Keratinocyte (primary cell): ENCODE data around the gene SSH2. TPM values are rescaled to one million over a fixed set of nuclear protein-coding genes. Genes with fewer than 3 reads are reported as not detected.

ENCODE experiments used
- DNase-seq: peaks from one replicate; pipeline ENCODE4 v3.0.0-alpha.2; 2011; ENCODE audit warnings: low read depth, missing footprints, low spot score
- FAIRE-seq: peaks from 2 replicates; lab custom pipeline; 2011; peaks lifted over from hg19 to GRCh38; lab: Jason Lieb, UNC
- H2AFZ ChIP-seq: 2 replicates; pipeline ENCODE4 v1.6.0; 2012; ENCODE audit warnings: low read length, control low read depth, inconsistent platforms; ENCODE audit not compliant: control insufficient read depth
- H3K27ac ChIP-seq: 2 replicates; pipeline ENCODE4 v1.5.1; 2011; ENCODE audit warnings: low read length; ENCODE audit not compliant: control insufficient read depth, insufficient read depth
- H3K27me3 ChIP-seq: 3 replicates; pipeline ENCODE4 v1.6.0; 2011; ENCODE audit warnings: low read length; ENCODE audit not compliant: control insufficient read depth, insufficient read depth; ENCODE audit errors: extremely low read depth
- H3K36me3 ChIP-seq, 2 experiments: 2 replicates in 1 of 2; 3 replicates in 1 of 2; pipeline ENCODE4 v1.5.1; 2011; ENCODE audit warnings: low read length in 2 of 2, mild to moderate bottlenecking in 1 of 2; ENCODE audit not compliant: control insufficient read depth in 2 of 2, insufficient read depth in 2 of 2; ENCODE audit errors: extremely low read depth in 1 of 2
- H3K4me1 ChIP-seq: 3 replicates; pipeline ENCODE4 v1.5.1; 2011; ENCODE audit warnings: low read length; ENCODE audit not compliant: control insufficient read depth, insufficient read depth; ENCODE audit errors: extremely low read depth
- H3K4me2 ChIP-seq: 3 replicates; pipeline ENCODE4 v1.6.0; 2011; ENCODE audit warnings: low read depth, low read length; ENCODE audit not compliant: control insufficient read depth, insufficient read depth; ENCODE audit errors: extremely low read depth
- H3K4me3 ChIP-seq, 3 experiments: fragments of 200-600 bp in 1 of 3; sonication (generic) in 1 of 3; 2 replicates in 2 of 3; 3 replicates in 1 of 3; pipeline ENCODE4 v1.5.1; 2011 to 2016; ENCODE audit warnings: low read length in 3 of 3, mild to moderate bottlenecking in 3 of 3, control low read depth in 2 of 3, inconsistent platforms in 1 of 3, low read depth in 1 of 3, mixed read lengths in 1 of 3, mixed run types in 1 of 3, moderate library complexity in 1 of 3; ENCODE audit not compliant: control insufficient read depth in 2 of 3, insufficient read depth in 2 of 3; ENCODE audit errors: extremely low read depth in 1 of 3
- H3K79me2 ChIP-seq: 2 replicates; pipeline ENCODE4 v1.6.0; 2012; ENCODE audit warnings: low read length; ENCODE audit not compliant: control insufficient read depth, insufficient read depth
- H3K9ac ChIP-seq: 3 replicates; pipeline ENCODE4 v1.6.0; 2011; ENCODE audit warnings: low read length; ENCODE audit not compliant: control insufficient read depth, insufficient read depth; ENCODE audit errors: extremely low read depth
- H3K9me1 ChIP-seq: 3 replicates; pipeline ENCODE4 v1.6.0; 2011; ENCODE audit warnings: low read length; ENCODE audit not compliant: control insufficient read depth, insufficient read depth; ENCODE audit errors: extremely low read depth
- H3K9me3 ChIP-seq: 2 replicates; pipeline ENCODE4 v1.5.1; 2012; ENCODE audit warnings: low read depth, low read length; ENCODE audit not compliant: control insufficient read depth
- H4K20me1 ChIP-seq: 3 replicates; pipeline ENCODE4 v1.6.0; 2011; ENCODE audit warnings: low read length; ENCODE audit not compliant: control insufficient read depth, insufficient read depth; ENCODE audit errors: extremely low read depth
- CTCF ChIP-seq, 3 experiments: IDR thresholded peaks in 1 of 3; conservative IDR thresholded peaks in 1 of 3; optimal IDR thresholded peaks in 1 of 3; 2 replicates in 2 of 3; 3 replicates in 1 of 3; pipeline versions ENCODE3 to v1.5.1; 2011; ENCODE audit warnings: low read length in 3 of 3, mild to moderate bottlenecking in 3 of 3, moderate library complexity in 2 of 3, control low read depth in 1 of 3, inconsistent platforms in 1 of 3; ENCODE audit not compliant: insufficient read depth in 2 of 3; ENCODE audit errors: extremely low read depth in 1 of 3
- EZH2 ChIP-seq: IDR thresholded peaks from one replicate; pipeline ENCODE4 v1.6.1; 2012; ENCODE audit warnings: inconsistent platforms, mild to moderate bottlenecking, low read length, moderate library complexity
- dilution Hi-C: fragments of 300-500 bp; cut with MboI; formaldehyde crosslinking; loops from one replicate; pipeline ENCODE4 v1.7.0; 2020; ENCODE audit warnings: low sequenced_read_pairs; ENCODE audit not compliant: extremely low pct_ligation_motif_present
- polyA plus RNA-seq, 5 experiments: library from polyadenylated mRNA; depleted of rRNA in 3 of 5; stranded (reverse) in 3 of 5; stranded (forward) in 1 of 5; unstranded in 1 of 5; fragments of >200 nt; gene quantifications; 1 replicate in 1 of 5; 2 replicates in 3 of 5; 3 replicates in 1 of 5; pipeline versions ENCODE4 v1.2.1 to v1.2.3, GENCODE V29; 2011 to 2012; ENCODE audit warnings: missing spikeins in 2 of 5, low read depth in 1 of 5, low replicate concordance in 1 of 5

SSH2 gene
- polyA plus RNA-seq, 1 donor (not counting 4 experiments of a cell fraction or from before 2014, with no cell fraction given): 13.9 TPM

DNA sequence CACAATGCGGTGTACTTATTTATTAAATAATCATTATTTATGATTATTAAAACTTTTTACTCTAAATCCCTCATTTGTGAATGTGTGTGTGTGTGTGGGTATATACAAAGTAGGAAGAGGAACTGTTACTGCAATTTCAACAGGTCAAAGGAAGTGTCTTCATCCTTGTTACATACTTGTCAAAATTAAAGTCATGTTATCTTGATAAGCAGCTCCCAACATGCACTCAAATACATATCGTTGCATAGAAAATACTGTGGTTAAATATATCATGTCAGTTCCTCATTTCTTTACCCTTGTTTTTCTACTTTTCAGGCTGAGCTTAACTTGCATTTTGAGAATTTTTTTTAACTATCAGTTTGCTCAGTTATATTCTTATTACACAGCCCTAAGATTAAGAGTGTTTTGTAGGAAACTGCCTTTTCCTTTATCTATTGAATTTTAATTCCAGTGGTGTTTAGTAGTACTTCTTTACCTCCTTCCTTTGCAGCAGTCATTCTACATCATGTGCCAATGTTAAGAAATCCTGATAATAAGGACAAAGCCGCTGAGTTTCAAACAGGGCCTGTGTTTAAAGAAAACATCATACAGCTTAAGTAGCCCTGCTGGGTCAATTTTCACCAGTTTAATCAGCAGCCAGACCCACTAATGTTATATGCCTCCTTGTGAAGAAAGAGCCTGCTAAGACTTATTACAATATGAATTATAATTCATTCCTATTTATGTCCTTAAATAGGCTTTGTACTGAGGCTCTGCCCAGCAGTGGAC is 18.6 kb upstream of the SSH2 start:
- no peaks in the 10 kb centered on the region for H3K9me3 ChIP-seq
- no peak overlapping the region for H3K4me3 ChIP-seq
- no peaks in the 10 kb centered on the region for H3K4me1 ChIP-seq
- H3K36me3 ChIP-seq: no peaks in the 10 kb centered on the region
- DNase-seq: no peak
- dilution Hi-C loops: no loop called here
- H4K20me1 ChIP-seq: no peaks in the 10 kb centered on the region
- no peak overlapping the region for H2AFZ ChIP-seq
- H3K9me1 ChIP-seq: no peaks in the 10 kb centered on the region
- no peaks in the 10 kb centered on the region for H3K27me3 ChIP-seq
- H3K4me2 ChIP-seq: no peak overlapping the region
- H3K79me2 ChIP-seq: no peaks in the 10 kb centered on the region
- FAIRE-seq: no peak
- no peak overlapping the region for H3K9ac ChIP-seq
- no peak overlapping the region for H3K27ac ChIP-seq
- no peak for TF ChIP-seq EZH2
- TF ChIP-seq CTCF (optimal IDR thresholded peaks at IDR 0.05 in 1 of 3, IDR thresholded peaks at IDR 0.05 in 1 of 3, conservative IDR thresholded peaks at IDR 0.05 in 1 of 3; ENCODE audit: extremely low read depth in 1 of 3, insufficient read depth in 2 of 3, low read length in 3 of 3): no peak

DNA sequence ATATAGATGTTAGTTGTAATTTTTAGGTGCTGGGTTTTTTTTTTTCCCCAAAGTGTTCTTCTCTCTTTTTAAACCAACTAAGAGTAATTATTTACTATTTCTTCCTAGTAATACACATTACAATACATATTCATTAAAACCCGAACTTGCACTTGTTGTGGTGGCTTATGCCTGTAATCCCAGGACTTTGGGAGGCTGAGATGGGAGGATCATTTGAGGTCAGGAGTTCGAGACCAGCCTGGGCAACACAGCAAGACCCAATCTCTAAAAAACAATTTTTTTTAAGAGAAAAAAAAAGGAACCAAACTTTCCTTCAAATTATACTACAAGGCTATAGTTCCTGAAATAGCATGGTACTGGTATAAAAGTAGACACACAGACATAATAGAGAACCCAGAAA is 15.3 kb upstream of the SSH2 start:
- Histone ChIP-seq H3K9me3 (no peaks in the 10 kb centered on the region), H3K4me3 (no peak overlapping the region), H3K4me2 (no peak overlapping the region), H3K79me2 (no peaks in the 10 kb centered on the region), H3K27ac (no peak overlapping the region), H3K36me3 (no peaks in the 10 kb centered on the region), H3K4me1 (no peaks in the 10 kb centered on the region), H4K20me1 (no peaks in the 10 kb centered on the region), H3K9me1 (no peaks in the 10 kb centered on the region), H2AFZ (no peak overlapping the region), H3K27me3 (no peaks in the 10 kb centered on the region), H3K9ac (no peak overlapping the region)
- FAIRE-seq (no peak), DNase-seq (no peak)
- TF ChIP-seq EZH2: no peak
- dilution Hi-C loops: no loop called here

DNA sequence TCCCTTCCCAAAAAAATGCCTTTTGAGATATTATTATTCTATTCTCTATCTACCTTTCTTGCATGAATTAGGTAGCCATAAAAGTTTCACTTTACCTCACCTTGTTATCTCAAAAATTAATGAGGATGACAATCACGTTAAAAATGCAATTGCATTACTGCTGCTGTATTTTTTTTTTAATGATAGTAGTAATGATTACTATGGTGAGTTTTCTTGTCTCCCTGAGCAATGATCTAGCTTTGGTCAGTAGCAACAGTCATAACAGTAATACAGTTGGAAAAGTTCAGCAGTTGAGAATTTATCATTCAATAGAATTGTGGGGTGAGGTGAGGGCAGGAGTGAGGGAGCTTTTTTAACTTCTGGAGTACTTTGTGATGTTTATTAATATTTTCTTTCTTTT is 11.3 kb upstream of the SSH2 start, which contains the start of gene EFCAB5:
Gene EFCAB5 (plus strand): TSS at position 301 of the 400 bp plus-strand sequence. CDS start 163 bp downstream, outside the sequence.
- dilution Hi-C loops: no loop called here
- Histone ChIP-seq H3K27ac (no peak within 1 kb of the TSS), H4K20me1 (no peaks in the 10 kb centered on the region), H3K36me3 (no peaks in the 10 kb centered on the region), H3K4me3 (no peak within 1 kb of the TSS), H3K9me1 (no peaks in the 10 kb centered on the region), H3K4me1 (no peaks in the 10 kb centered on the region), H3K79me2 (no peaks in the 10 kb centered on the region), H3K9ac (no peak within 1 kb of the TSS), H2AFZ (no peak within 1 kb of the TSS), H3K9me3 (no peaks in the 10 kb centered on the region), H3K27me3 (no peaks in the 10 kb centered on the region), H3K4me2 (no peak within 1 kb of the TSS)
- FAIRE-seq (no peak), DNase-seq (no peak)
- TF ChIP-seq CTCF (optimal IDR thresholded peaks at IDR 0.05 in 1 of 3, IDR thresholded peaks at IDR 0.05 in 1 of 3, conservative IDR thresholded peaks at IDR 0.05 in 1 of 3; ENCODE audit: extremely low read depth in 1 of 3, insufficient read depth in 2 of 3, low read length in 3 of 3) (no peak), EZH2 (no peak)
